NCI-H2227 (cell line): ENCODE measurements around the gene KRTAP10-12.

Source experiments
- DNase-seq: peaks from one replicate; lab custom pipeline; 2025; ENCODE audit not compliant: unreplicated experiment; lab: John Stamatoyannopoulos, UW

KRTAP10-12 gene

GRCh38 chr21:44732263-44732662 is 35.3 kb downstream of the KRTAP10-12 start:
- no peak for DNase-seq

- no peak for DNase-seq
Observed at GRCh38 chr21:44732956-44733355, 36.0 kb downstream of the KRTAP10-12 start.

DNA sequence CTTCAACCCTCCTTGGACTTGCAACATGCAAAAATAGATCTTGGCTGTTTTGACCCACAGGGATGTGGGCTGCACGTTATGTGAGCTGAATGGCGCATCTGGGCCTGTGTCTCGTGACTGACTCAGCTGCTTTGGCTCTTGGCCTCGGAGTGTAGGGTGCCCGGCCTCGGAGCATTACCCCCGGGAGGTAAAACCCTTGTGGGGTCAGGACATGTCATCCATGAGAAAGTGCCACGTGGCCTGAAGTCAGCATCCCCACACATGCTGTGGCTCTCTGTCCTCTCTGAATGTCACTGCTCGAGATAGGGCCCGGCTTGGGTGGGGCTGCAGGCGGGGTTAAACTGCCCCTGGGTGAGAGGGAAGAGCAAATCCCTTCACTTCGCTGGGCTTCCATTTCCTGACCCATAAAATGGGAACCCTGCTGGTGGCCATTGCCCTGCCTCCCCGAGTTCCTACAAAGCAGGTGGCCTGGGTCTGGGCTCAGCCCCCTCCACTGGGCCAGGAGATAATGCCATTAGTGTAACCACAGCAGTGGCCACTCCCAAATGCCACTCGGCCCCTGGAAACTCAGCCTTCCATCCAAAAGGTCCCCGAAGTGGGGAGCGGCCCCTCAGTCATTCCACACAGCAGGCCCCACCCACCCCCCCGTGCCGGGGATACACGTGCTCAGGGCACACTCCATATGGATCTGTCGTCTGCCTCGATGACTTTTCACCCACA is 37.2 kb downstream of the KRTAP10-12 start:
- DNase-seq: no peak

- no peak for DNase-seq
Observed at GRCh38 chr21:44734841-44735240, 37.9 kb downstream of the KRTAP10-12 start.

GRCh38 chr21:44735821-44736220 is 38.8 kb downstream of the KRTAP10-12 start:
- DNase-seq: no peak

DNA sequence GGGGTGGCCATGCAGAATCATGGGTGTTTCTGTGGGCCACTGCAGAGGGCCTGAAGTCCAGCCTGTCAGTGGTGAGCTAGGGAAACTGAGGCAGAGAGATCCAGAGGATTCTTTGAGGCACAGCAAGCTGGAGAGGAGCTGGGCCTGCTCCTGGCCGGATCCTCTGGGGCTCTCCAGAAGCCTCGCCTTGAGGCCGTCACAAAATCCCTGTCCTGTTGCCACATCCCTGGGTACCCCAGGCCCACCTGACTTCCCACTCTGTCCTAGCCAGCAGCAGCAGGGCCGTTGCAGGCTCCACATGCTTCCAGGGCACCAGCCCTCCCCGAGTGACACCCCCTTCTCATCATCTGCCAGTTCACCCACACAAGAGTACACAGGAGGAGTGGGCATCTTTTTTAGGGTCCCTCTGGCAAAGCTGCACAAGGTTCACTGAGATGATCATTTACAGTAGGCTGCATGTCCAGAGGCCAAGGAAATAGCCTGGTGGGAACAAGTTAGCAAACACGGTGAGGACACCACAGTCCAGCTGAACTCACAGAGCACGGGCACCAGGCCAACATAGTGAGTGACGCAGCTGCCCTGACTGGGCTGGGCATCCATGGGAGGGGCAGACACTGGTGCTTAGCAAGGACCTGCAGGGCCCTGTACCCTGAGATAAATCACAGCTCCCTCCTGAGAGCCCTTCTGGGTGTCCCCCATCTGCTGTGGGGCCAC is 39.5 kb downstream of the KRTAP10-12 start:
- DNase-seq: no peak

DNA sequence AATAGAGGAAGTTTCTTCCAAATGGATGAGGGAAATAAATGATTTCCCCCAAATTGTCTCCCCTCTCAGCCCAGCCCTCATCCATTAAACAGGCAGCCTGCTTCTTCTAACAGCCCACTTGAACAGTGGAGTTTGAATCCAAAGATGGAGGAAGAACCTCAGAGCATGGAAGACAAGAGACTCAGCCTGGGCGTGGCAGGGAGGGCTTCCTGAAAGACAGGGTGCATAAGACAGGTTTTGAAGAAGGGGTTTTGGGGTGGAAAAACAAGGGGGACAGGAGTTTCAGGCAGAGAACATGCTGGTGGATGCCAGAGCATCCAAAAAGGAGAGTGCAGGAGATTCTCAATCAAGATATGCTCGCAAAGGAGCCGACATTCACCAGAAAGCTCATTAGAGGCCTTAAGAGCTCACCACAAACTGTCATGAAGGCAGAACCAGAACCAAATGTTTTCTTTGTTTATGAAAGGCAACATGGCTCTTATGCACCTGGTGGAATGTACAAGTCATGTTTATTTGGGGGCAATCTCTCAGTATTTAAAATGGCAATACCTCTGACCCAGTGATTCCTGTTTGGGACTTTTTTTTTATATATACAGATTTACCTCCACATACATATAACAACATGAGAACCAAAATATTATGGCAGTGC is 40.9 kb downstream of the KRTAP10-12 start:
- peak; percentile 56 for DNase-seq

GRCh38 chr21:44738621-44739020 is 41.6 kb downstream of the KRTAP10-12 start:
- DNase-seq: no peak

DNA sequence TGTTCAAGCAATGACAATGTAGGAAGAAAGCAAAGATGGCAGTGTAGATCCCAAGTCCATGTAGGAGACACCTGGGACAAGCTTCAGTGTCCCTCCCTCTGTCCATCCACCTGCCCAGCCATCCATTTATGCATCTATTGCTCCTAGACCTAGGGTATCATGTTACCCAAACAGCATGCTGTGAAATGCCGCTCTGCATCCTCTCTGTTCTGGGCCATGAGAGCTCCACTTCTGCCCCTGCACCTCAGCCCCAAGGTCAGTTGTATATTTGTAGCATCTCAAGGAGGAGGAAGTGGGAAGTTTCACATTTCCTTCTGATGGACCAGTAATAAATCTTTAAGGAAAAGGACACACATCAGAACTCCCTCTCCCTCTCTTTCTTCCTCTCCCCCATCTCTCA is 42.3 kb downstream of the KRTAP10-12 start:
- no peak for DNase-seq

- DNase-seq: no peak
Observed at GRCh38 chr21:44740742-44741141, 43.8 kb downstream of the KRTAP10-12 start.

GRCh38 chr21:44741921-44742320 is 44.9 kb downstream of the KRTAP10-12 start:
- no peak for DNase-seq

- DNase-seq: no peak
Observed at GRCh38 chr21:44742418-44743153, 45.6 kb downstream of the KRTAP10-12 start.
